ENCODE results near the gene SEMA4F. TPM values are rescaled to one million over a fixed set of nuclear protein-coding genes. Genes with fewer than 3 reads are reported as not detected.

SEMA4F gene
- polyA plus RNA-seq, 1 experiment = 10.2 TPM

DNA sequence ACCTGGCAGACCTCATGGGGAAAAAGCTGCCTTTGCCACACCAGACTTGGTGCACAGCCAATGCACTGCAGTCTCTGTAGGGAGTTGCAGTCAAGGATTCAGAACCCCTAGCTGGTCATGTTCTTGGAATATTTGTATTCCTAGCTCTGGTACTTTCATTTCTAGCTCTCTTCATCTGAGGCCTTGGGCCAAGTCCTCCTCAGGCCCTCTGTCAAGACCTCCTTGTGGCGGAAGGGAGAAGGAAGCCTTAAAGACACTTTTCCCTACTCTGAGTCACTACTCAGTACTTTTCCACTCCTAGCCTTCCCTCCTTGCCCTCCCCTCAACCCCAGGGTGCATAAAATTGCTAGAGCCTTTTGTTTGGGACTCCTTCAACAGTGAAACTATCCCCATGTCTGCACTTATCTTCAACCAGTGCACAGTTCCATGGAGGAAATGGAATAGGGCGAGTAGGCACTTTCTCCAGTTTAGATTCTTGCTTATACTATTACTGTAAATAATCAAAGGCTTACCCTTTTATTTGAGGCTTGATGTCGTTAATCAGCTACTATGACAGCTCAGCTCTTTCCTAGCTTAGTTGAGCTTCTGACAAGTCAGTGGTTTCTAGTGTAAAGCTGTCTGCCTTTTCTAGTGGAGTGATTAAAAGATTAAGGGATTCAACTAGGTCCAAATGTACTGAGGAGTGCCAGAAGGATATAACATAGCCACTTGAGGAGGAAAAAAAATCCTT is 21.7 kb upstream of the SEMA4F start:
- TF ChIP-seq, protein P1, sequence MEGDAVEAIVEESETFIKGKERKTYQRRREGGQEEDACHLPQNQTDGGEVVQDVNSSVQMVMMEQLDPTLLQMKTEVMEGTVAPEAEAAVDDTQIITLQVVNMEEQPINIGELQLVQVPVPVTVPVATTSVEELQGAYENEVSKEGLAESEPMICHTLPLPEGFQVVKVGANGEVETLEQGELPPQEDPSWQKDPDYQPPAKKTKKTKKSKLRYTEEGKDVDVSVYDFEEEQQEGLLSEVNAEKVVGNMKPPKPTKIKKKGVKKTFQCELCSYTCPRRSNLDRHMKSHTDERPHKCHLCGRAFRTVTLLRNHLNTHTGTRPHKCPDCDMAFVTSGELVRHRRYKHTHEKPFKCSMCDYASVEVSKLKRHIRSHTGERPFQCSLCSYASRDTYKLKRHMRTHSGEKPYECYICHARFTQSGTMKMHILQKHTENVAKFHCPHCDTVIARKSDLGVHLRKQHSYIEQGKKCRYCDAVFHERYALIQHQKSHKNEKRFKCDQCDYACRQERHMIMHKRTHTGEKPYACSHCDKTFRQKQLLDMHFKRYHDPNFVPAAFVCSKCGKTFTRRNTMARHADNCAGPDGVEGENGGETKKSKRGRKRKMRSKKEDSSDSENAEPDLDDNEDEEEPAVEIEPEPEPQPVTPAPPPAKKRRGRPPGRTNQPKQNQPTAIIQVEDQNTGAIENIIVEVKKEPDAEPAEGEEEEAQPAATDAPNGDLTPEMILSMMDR (IDR thresholded peaks at IDR 0.05; ENCODE audit: insufficient read depth, low read depth, low read length) = no peak
- DNase-seq (ENCODE audit: low read depth) = no peak
- ChIA-PET POLR2A (no interaction called here), CTCF (interaction anchor here (1.0 to 1.2 kb wide), 2 partner anchors 16 to 35 kb away, joined by 3 read pairs; no protein-coding TSS in a partner anchor)
- Histone ChIP-seq H3K36me3 (ENCODE audit: control insufficient read depth, insufficient read depth, low read length) (no peaks in the 10 kb centered on the region), H3K4me3 (ENCODE audit: low read depth, low read length) (no peak overlapping the region), H3K27me3 (ENCODE audit: control insufficient read depth, insufficient read depth, low read length) (no peaks in the 10 kb centered on the region; the same call in 1 of the 2 replicates)

DNA sequence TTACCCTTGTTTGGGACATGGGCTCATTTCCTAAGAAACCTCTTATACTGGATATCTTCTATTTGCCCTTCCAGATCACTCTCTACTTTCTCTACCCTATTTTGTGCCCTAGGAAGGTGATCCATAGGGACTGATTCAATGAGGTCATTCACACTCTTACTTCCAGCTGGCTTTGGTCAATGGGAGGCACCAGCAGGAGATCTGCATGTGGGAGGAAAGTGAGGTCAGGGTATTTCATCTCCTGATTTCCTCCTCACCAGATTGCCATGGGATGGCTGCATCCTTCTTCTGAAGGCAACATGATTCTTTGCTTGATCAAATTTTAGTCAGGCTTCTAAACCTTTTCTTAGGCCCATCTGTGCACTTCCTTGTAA is 21.1 kb upstream of the SEMA4F start:
- TF ChIP-seq, protein P1 (IDR thresholded peaks at IDR 0.05; ENCODE audit: insufficient read depth, low read depth, low read length) = no peak
- ChIA-PET POLR2A (no interaction called here), CTCF (no interaction called here)
- H3K4me3 ChIP-seq (ENCODE audit: low read depth, low read length) = no peak overlapping the region
- no peaks in the 10 kb centered on the region; the same call in 1 of the 2 replicates for H3K27me3 ChIP-seq (ENCODE audit: control insufficient read depth, insufficient read depth, low read length)
- DNase-seq (ENCODE audit: low read depth) = no peak
- H3K36me3 ChIP-seq (ENCODE audit: control insufficient read depth, insufficient read depth, low read length) = no peaks in the 10 kb centered on the region

DNA sequence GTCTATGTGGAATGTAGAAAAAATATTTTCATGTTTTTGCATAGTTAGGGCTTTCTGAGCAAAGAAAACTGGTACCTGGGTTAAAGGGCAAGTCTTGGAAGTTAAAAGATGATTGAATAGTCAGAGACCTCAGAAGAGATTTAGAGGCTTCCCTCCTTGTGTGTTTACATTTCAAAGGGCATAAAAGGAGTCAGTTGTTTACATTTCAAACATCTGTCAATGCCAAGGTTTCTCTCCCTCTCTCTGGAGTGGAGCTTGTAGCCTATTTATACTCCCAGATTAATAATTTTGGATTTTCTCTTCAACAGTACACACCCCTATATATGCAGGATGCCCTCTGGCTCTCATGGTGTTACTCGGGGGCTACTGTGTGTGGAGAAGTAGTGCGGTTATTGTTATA is 14.5 kb upstream of the SEMA4F start:
- CTCF ChIA-PET = interaction anchor here (1.2 kb wide), 1 partner anchor 9 kb away, joined by 3 read pairs; no protein-coding TSS in a partner anchor
- POLR2A ChIA-PET = no interaction called here
- no peak overlapping the region for H3K4me3 ChIP-seq (ENCODE audit: low read depth, low read length)
- no peak for DNase-seq (ENCODE audit: low read depth)
- peaks cover 1% of the 10 kb centered on the region; the same call in 1 of the 2 replicates for H3K27me3 ChIP-seq (ENCODE audit: control insufficient read depth, insufficient read depth, low read length)
- TF ChIP-seq, protein P1 (IDR thresholded peaks at IDR 0.05; ENCODE audit: insufficient read depth, low read depth, low read length) = no peak
- no peaks in the 10 kb centered on the region for H3K36me3 ChIP-seq (ENCODE audit: control insufficient read depth, insufficient read depth, low read length)

DNA sequence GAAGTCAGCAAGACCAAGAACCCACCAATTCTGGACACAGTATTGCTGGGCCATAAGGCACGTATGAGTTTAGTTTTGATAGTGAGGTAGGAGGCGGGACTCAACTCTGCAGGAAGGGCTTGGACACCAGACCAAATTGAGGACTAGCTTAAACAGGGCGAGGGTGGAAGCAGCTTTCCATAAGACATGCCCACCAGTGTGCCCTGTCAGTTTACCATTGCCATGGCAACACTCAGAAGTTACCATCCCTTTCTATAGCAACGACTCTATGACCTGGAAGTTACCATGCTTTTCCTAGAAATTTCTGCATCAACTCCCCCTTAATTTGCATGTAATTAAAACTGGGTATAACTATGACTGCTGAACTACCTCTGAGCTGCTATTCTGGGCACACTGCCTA is 8.7 kb upstream of the SEMA4F start:
- peaks cover 2% of the 10 kb centered on the region; the same call in 1 of the 2 replicates for H3K27me3 ChIP-seq (ENCODE audit: control insufficient read depth, insufficient read depth, low read length)
- TF ChIP-seq, protein P1 (IDR thresholded peaks at IDR 0.05; ENCODE audit: insufficient read depth, low read depth, low read length) = no peak
- no peaks in the 10 kb centered on the region for H3K36me3 ChIP-seq (ENCODE audit: control insufficient read depth, insufficient read depth, low read length)
- CTCF ChIA-PET = interaction anchor here (1.2 kb wide), 1 partner anchor 9 kb away, joined by 3 read pairs; the partner anchor contains the start of gene SEMA4F
- H3K4me3 ChIP-seq (ENCODE audit: low read depth, low read length) = no peak overlapping the region
- POLR2A ChIA-PET = no interaction called here
- no peak for DNase-seq (ENCODE audit: low read depth)

- no peak for DNase-seq (ENCODE audit: low read depth)
- ChIA-PET POLR2A (no interaction called here), CTCF (no interaction called here)
- Histone ChIP-seq H3K27me3 (ENCODE audit: control insufficient read depth, insufficient read depth, low read length) (peaks cover 2% of the 10 kb centered on the region; the same call in 1 of the 2 replicates), H3K4me3 (ENCODE audit: low read depth, low read length) (no peak overlapping the region), H3K36me3 (ENCODE audit: control insufficient read depth, insufficient read depth, low read length) (no peaks in the 10 kb centered on the region)
- TF ChIP-seq, protein P1 (IDR thresholded peaks at IDR 0.05; ENCODE audit: insufficient read depth, low read depth, low read length) = no peak
Observed at GRCh38 chr2:74646201-74646600, 7.8 kb upstream of the SEMA4F start.

Measured in BJ (cell line).